GM12878 (cell line): ENCODE data around the gene PPOX.

Experiments used
- BHLHE40 ChIP-seq, 2 experiments: fragments of 450-650 bp in 1 of 2; IDR thresholded peaks; 2 replicates each; pipeline ENCODE4 v1.6.1; 2011 to 2017; ENCODE audit warnings: low read depth in 2 of 2, borderline replicate concordance in 1 of 2, improper control_type of control experiment in 1 of 2, low read length in 1 of 2, mild to moderate bottlenecking in 1 of 2
- RUNX3 ChIP-seq: IDR thresholded peaks from 2 replicates; pipeline ENCODE4 v1.6.1; 2012; ENCODE audit warnings: low read length, inconsistent platforms
- YY1 ChIP-seq: IDR thresholded peaks from 2 replicates; pipeline ENCODE4 v1.6.1; 2011; ENCODE audit warnings: low read depth, mild to moderate bottlenecking, low read length
- ZBED1 ChIP-seq: IDR thresholded peaks from 2 replicates; pipeline ENCODE4 v1.6.1; 2016; ENCODE audit warnings: borderline replicate concordance

DNA sequence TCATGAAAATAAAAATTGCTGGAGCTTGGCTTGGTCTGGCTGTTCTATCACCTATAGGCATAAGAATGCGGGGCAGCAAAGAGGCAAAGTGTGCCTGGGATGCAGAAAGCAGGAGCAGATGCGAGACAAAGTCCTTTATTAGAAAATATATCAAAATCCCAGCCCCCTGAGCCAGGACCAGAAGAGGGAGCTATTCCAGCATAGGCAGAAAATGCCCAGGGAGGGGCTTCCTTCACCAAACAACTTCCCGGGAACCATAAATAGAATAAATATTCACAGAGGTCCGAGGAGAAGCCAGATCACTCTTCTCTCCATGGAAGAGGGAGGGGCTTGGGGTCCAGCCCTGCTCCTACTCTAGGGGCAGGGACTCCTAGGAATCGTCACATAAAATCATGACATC lies 5.0 kb downstream of the PPOX start:
- TF ChIP-seq RUNX3: no peak
- TF ChIP-seq BHLHE40 (IDR thresholded peaks at IDR 0.05; ENCODE audit: borderline replicate concordance in 1 of 2, low read depth in 2 of 2, low read length in 1 of 2): no peak
- TF ChIP-seq ZBED1: no peak
- TF ChIP-seq YY1: no peak
